HCT116 (cell line): Measurements from ENCODE around the gene MIER3. TPM values are rescaled to one million over a fixed set of nuclear protein-coding genes. Genes with fewer than 3 reads are reported as not detected.

Source experiments
- ATAC-seq: fragments of 200-7000 bp; cut with Tn5 transposase; 2 replicates; pipeline ENCODE4 v1.9.1; 2020; ENCODE audit warnings: mild to moderate bottlenecking, moderate library complexity
- Bru-seq: library from RNA; stranded (reverse); fragments of 400-500 nt; gene quantifications from one replicate; lab custom pipeline; 2021; lab: Mats Ljungman, UMichigan
- BruChase-seq, 2 experiments: library from RNA; stranded (reverse); fragments of 400-500 nt; gene quantifications; one replicate each; lab custom pipeline; 2021; lab: Mats Ljungman, UMichigan
- BruUV-seq: library from RNA; stranded (reverse); fragments of 400-500 nt; replicated peaks from 2 replicates; lab custom pipeline; 2021; lab: Mats Ljungman, UMichigan
- CTCF ChIA-PET: fragments of 300-600 bp; sonication (Branson Sonifier 250); formaldehyde crosslinking; loops from one replicate; lab custom pipeline; 2021; ENCODE audit warnings: antibody characterized with exemption; lab: Charles Lee
- POLR2A ChIA-PET: fragments of 300-600, 350-600 bp; sonication (Branson Sonifier 250); formaldehyde crosslinking; loops from one replicate; lab custom pipeline; 2021; ENCODE audit warnings: antibody characterized with exemption; lab: Charles Lee
- RAD21 ChIA-PET, 2 experiments: fragments of 300-600 bp; sonication (Branson Sonifier 250); formaldehyde crosslinking; loops; one replicate each; lab custom pipeline; 2023; ENCODE audit warnings: low total read pairs in 2 of 2; ENCODE audit not compliant: uncharacterized antibody in 2 of 2, unreplicated experiment in 2 of 2, low non-redundant PET in 1 of 2; lab: Charles Lee
- DNase-seq: peaks from one replicate; pipeline ENCODE4 v3.0.0-alpha.2; 2010; ENCODE audit warnings: low read depth, low spot score
- H2AFZ ChIP-seq: fragments of 200-600 bp; shearing (Covaris generic), sonication (generic); 2 replicates; pipeline ENCODE4 v1.6.1; 2017; ENCODE audit warnings: low read depth, mixed run types, mixed read lengths, antibody characterized with exemption, low read length; ENCODE audit not compliant: poor library complexity, severe bottlenecking
- H3K27ac ChIP-seq: 2 replicates; pipeline ENCODE4 v1.5.1; 2012; ENCODE audit warnings: low read depth, low read length
- H3K27me3 ChIP-seq: fragments of 200-600 bp; sonication (generic); 2 replicates; pipeline ENCODE4 v1.6.1; 2016; ENCODE audit warnings: mixed run types, low read length, mixed read lengths; ENCODE audit not compliant: insufficient read depth
- H3K36me3 ChIP-seq, 2 experiments: fragments of 200-500 bp in 1 of 2; fragments of 200-600 bp in 1 of 2; sonication (Bioruptor generic) in 1 of 2; sonication (generic) in 1 of 2; 2 replicates each; pipeline versions ENCODE4 v1.5.1 to v1.6.1; 2014 to 2016; ENCODE audit warnings: low read length in 2 of 2, inconsistent platforms in 1 of 2, mixed read lengths in 1 of 2, mixed run types in 1 of 2; ENCODE audit not compliant: insufficient read depth in 2 of 2, control insufficient read depth in 1 of 2
- H3K4me1 ChIP-seq, 2 experiments: fragments of 200-600 bp in 1 of 2; sonication (generic) in 1 of 2; 2 replicates each; pipeline versions ENCODE4 v1.5.1 to v1.6.1; 2012 to 2017; ENCODE audit warnings: low read length in 2 of 2, inconsistent platforms in 1 of 2, mild to moderate bottlenecking in 1 of 2, mixed read lengths in 1 of 2, mixed run types in 1 of 2, moderate library complexity in 1 of 2; ENCODE audit not compliant: insufficient read depth in 2 of 2, control insufficient read depth in 1 of 2
- H3K4me2 ChIP-seq: fragments of 200-600 bp; sonication (generic); 2 replicates; pipeline ENCODE4 v1.6.1; 2017; ENCODE audit warnings: mixed run types, low read length, mixed read lengths
- H3K4me3 ChIP-seq, 2 experiments: fragments of 200-600 bp in 1 of 2; sonication (generic) in 1 of 2; replicated peaks in 1 of 2; 2 replicates each; pipeline ENCODE4 v1.5.1; 2011 to 2016; ENCODE audit warnings: low read length in 2 of 2, control low read depth in 1 of 2, low read depth in 1 of 2, mild to moderate bottlenecking in 1 of 2, mixed read lengths in 1 of 2, mixed run types in 1 of 2
- H3K79me2 ChIP-seq: fragments of 200-600 bp; sonication (generic); 2 replicates; pipeline ENCODE4 v1.6.1; 2017; ENCODE audit warnings: mild to moderate bottlenecking, mixed run types, low read length, moderate library complexity, mixed read lengths; ENCODE audit not compliant: insufficient read depth
- H3K9ac ChIP-seq: fragments of 200-600 bp; sonication (generic); 2 replicates; pipeline ENCODE4 v1.6.1; 2016; ENCODE audit warnings: low read length, mixed read lengths
- H3K9me2 ChIP-seq: fragments of 200-600 bp; sonication (generic), shearing (Covaris generic); 2 replicates; pipeline ENCODE4 v1.6.1; 2017; ENCODE audit warnings: mixed run types, mild to moderate bottlenecking, moderate library complexity; ENCODE audit not compliant: insufficient read depth
- H3K9me3 ChIP-seq, 2 experiments: fragments of 200-500 bp in 1 of 2; fragments of 200-600 bp in 1 of 2; sonication (Bioruptor generic) in 1 of 2; sonication (generic) in 1 of 2; 2 replicates each; pipeline ENCODE4 v1.6.1; 2014 to 2017; ENCODE audit warnings: low read length in 2 of 2, mixed read lengths in 2 of 2, inconsistent platforms in 1 of 2, low read depth in 1 of 2, mild to moderate bottlenecking in 1 of 2, mixed run types in 1 of 2, moderate library complexity in 1 of 2; ENCODE audit not compliant: control insufficient read depth in 1 of 2, insufficient read depth in 1 of 2
- H4K20me1 ChIP-seq: fragments of 200-600 bp; sonication (generic), shearing (Covaris generic); 2 replicates; pipeline ENCODE4 v1.6.1; 2017; ENCODE audit warnings: mixed run types, mild to moderate bottlenecking, moderate library complexity; ENCODE audit not compliant: insufficient read depth
- CEBPB ChIP-seq: IDR thresholded peaks from 2 replicates; pipeline ENCODE4 v1.6.1; 2012; ENCODE audit warnings: low read depth
- ELF1 ChIP-seq: IDR thresholded peaks from 2 replicates; pipeline ENCODE4 v1.6.1; 2012; ENCODE audit warnings: low read depth, borderline replicate concordance
- POLR2A ChIP-seq: IDR thresholded peaks from 2 replicates; pipeline ENCODE4 v1.7.0; 2011; ENCODE audit warnings: borderline replicate concordance; ENCODE audit not compliant: insufficient read depth, insufficient read length; ENCODE audit errors: extremely low read depth
- POLR2AphosphoS5 ChIP-seq: IDR thresholded peaks from 2 replicates; pipeline ENCODE4 v1.6.1; 2011; ENCODE audit warnings: mild to moderate bottlenecking, low read depth, low read length, moderate library complexity
- YY1 ChIP-seq: IDR thresholded peaks from 2 replicates; pipeline ENCODE4 v1.6.1; 2011; ENCODE audit warnings: low read length, low read depth, moderate library complexity, mild to moderate bottlenecking; ENCODE audit not compliant: insufficient replicate concordance; ENCODE audit errors: extremely low read depth
- ZFX ChIP-seq: fragments of 450-650 bp; IDR thresholded peaks from 2 replicates; pipeline ENCODE4 v1.6.1; 2017
- intact Hi-C: fragments of 100-400 bp; cut with micrococcal nuclease; formaldehyde crosslinking; loops from 2 replicates; pipeline ENCODE4 v1.10.0; 2022
- long read RNA-seq: library from polyadenylated mRNA; unstranded; transcript quantifications from one replicate; pipeline ENCODE4 v2.0.0, GENCODE V29; 2021; ENCODE audit not compliant: unreplicated experiment
- polyA plus RNA-seq: library from polyadenylated mRNA; unstranded; fragments of >200 nt; gene quantifications from 2 replicates; pipeline ENCODE4 v1.2.1, GENCODE V29; 2012; ENCODE audit warnings: missing spikeins
- total RNA-seq: library from RNA; stranded (reverse); gene quantifications from one replicate; pipeline ENCODE4 v1.2.1, GENCODE V29; 2021; ENCODE audit not compliant: unreplicated experiment

Gene MIER3, protein sequence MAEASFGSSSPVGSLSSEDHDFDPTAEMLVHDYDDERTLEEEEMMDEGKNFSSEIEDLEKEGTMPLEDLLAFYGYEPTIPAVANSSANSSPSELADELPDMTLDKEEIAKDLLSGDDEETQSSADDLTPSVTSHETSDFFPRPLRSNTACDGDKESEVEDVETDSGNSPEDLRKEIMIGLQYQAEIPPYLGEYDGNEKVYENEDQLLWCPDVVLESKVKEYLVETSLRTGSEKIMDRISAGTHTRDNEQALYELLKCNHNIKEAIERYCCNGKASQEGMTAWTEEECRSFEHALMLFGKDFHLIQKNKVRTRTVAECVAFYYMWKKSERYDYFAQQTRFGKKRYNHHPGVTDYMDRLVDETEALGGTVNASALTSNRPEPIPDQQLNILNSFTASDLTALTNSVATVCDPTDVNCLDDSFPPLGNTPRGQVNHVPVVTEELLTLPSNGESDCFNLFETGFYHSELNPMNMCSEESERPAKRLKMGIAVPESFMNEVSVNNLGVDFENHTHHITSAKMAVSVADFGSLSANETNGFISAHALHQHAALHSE
- total RNA-seq, result 21.9 TPM
- 8.8 and 10.5 TPM in 2 replicates for polyA plus RNA-seq
- Bru-seq, nascent RNA, result percentile 83 among the genes with signal in this experiment
- BruChase-seq, experiment 1, labeled RNA remaining after a 6-hour chase, result percentile 79 among the genes with signal in this experiment
- BruChase-seq, experiment 2, labeled RNA remaining after a 2-hour chase, result percentile 91 among the genes with signal in this experiment
- long read RNA-seq, partial matches to known transcripts, result 1 of 5 reads
- long read RNA-seq, other reads (novel, unspliced or antisense), result 4 of 5 reads

DNA sequence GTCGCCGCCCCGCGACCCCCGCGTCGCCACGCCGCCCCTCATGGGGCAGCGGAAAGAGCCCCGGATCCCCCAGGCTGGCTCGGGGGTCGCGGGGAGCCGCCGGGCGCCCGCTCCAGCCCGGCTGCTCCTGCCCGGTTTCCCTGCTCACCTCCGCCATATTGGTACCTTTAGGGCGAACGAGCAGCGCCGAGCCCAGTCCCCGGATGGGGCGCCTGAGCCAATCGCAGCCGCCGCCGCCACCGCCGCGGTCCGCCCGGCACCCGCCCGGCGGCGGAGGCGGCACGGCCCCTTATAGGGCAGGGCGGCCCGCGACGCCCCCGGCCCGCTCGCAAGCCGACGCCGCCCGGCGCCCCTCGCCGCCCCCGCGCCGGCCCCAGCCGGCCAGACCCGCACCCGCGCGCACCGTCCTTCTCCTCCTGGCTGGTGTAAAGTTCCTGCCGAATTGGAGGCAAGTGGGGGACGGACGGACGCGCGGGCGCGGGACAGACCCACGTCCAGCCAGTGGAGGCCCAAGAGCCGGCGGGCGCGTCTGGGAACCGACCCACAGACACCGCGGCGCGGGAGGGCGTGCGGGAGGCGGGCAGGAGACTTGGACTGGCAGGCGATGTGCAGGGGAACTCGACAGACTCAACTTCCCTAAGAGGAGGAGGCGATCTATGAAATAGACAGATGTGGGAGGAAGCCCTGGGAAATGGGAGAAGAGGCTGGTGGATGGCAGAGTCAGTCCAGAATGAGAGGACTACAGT, at the start of gene MIER3:
TSS of gene MIER3 (minus strand) at position 178 of the 746 bp plus-strand sequence. CDS start at position 157, 21 bp downstream.
- H3K36me3 ChIP-seq, result peaks cover 0 to 6% of the 10 kb centered on the region in 2 experiments; a peak in 2 of 4 replicates
- RAD21 ChIA-PET, result no interaction called here
- no TSS peak for BruUV-seq
- POLR2A ChIA-PET, result no interaction called here
- no peaks in the 10 kb centered on the region for H4K20me1 ChIP-seq
- H3K4me2 ChIP-seq, result peak within 1 kb of the TSS; percentile 92
- no peaks in the 10 kb centered on the region for H3K27me3 ChIP-seq
- no peaks in the 10 kb centered on the region for H3K9me3 ChIP-seq
- TF ChIP-seq ELF1 (no peak), POLR2A (peak; percentile 20), CEBPB (no peak), YY1 (peak; percentile 93), ZFX (peak; percentile 78), POLR2AphosphoS5 (peak; percentile 85)
- H3K9ac ChIP-seq, result peak within 1 kb of the TSS; percentile 76
- ATAC-seq (peak; percentile 92), DNase-seq (peak; percentile 32)
- peaks cover 43% of the 10 kb centered on the region for H3K79me2 ChIP-seq
- H3K4me3 ChIP-seq, result peak within 1 kb of the TSS; percentile 72 to 84
- H3K4me1 ChIP-seq, result peaks cover 8 to 15% of the 10 kb centered on the region in 2 experiments; a peak in 3 of 4 replicates
- H3K9me2 ChIP-seq, result no peaks in the 10 kb centered on the region
- H3K27ac ChIP-seq, result peak within 1 kb of the TSS; percentile 73
- intact Hi-C loops, result loop anchor here (5.0 kb wide), 2 partner anchors 130 to 270 kb away; no protein-coding TSS in a partner anchor
- CTCF ChIA-PET, result no interaction called here
- H2AFZ ChIP-seq, result no peak within 1 kb of the TSS
